PFSK-1 (cell line): ENCODE measurements around the gene HSD3B1.

Experiments used
- FOXP2 ChIP-seq: optimal IDR thresholded peaks from 2 replicates; pipeline ENCODE3; 2011; ENCODE audit warnings: borderline replicate concordance, control low read depth, inconsistent platforms; ENCODE audit not compliant: insufficient read depth; ENCODE audit errors: extremely low read length, extremely low read depth
- POLR2AphosphoS5 ChIP-seq: IDR thresholded peaks from 2 replicates; pipeline ENCODE4 v1.6.1; 2012; ENCODE audit warnings: low read depth, mild to moderate bottlenecking, control low read depth, low read length, moderate library complexity
- SIN3A ChIP-seq: IDR thresholded peaks from 2 replicates; pipeline ENCODE4 v1.6.1; 2012; ENCODE audit warnings: mild to moderate bottlenecking, low read length, moderate library complexity, borderline replicate concordance; ENCODE audit not compliant: insufficient read depth
- TAF1 ChIP-seq: IDR thresholded peaks from 2 replicates; pipeline ENCODE4 v1.6.1; 2012; ENCODE audit warnings: low read length, control low read depth, borderline replicate concordance; ENCODE audit not compliant: insufficient read depth
- TF ChIP-seq, protein P1 (sequence below), 2 experiments: IDR thresholded peaks; 2 replicates each; pipeline versions ENCODE4 v1.6.1 to v1.8.0; 2011 to 2012; ENCODE audit warnings: low read depth in 2 of 2, low read length in 2 of 2, control low read depth in 1 of 2, inconsistent platforms in 1 of 2, mild to moderate bottlenecking in 1 of 2, moderate library complexity in 1 of 2; ENCODE audit not compliant: insufficient read depth in 1 of 2

DNA sequence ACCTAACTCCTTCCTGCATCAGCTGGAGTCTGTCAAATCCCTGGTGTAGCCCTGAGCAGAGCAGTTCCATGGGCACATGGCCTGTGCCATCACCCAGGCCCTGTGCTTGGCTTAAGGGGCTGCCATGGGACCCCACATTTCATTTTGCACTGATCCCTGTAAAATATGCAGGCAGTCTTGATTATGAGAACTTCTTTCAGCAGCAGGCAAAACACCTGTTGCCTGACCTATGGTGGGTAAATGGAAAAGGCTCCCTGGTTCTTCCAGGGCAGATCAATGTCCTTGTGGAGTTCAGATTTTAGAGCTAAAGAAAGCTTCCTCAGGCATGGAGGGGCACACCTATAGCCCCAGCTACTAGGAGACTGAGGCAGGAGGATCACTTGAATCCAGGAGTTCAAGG lies 44.2 kb downstream of the HSD3B1 start:
- TF ChIP-seq POLR2AphosphoS5 (no peak), TAF1 (no peak), SIN3A (no peak), FOXP2 (no peak)
- TF ChIP-seq, protein P1, sequence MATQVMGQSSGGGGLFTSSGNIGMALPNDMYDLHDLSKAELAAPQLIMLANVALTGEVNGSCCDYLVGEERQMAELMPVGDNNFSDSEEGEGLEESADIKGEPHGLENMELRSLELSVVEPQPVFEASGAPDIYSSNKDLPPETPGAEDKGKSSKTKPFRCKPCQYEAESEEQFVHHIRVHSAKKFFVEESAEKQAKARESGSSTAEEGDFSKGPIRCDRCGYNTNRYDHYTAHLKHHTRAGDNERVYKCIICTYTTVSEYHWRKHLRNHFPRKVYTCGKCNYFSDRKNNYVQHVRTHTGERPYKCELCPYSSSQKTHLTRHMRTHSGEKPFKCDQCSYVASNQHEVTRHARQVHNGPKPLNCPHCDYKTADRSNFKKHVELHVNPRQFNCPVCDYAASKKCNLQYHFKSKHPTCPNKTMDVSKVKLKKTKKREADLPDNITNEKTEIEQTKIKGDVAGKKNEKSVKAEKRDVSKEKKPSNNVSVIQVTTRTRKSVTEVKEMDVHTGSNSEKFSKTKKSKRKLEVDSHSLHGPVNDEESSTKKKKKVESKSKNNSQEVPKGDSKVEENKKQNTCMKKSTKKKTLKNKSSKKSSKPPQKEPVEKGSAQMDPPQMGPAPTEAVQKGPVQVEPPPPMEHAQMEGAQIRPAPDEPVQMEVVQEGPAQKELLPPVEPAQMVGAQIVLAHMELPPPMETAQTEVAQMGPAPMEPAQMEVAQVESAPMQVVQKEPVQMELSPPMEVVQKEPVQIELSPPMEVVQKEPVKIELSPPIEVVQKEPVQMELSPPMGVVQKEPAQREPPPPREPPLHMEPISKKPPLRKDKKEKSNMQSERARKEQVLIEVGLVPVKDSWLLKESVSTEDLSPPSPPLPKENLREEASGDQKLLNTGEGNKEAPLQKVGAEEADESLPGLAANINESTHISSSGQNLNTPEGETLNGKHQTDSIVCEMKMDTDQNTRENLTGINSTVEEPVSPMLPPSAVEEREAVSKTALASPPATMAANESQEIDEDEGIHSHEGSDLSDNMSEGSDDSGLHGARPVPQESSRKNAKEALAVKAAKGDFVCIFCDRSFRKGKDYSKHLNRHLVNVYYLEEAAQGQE (IDR thresholded peaks at IDR 0.05; ENCODE audit: insufficient read depth in 1 of 2, low read depth in 2 of 2, low read length in 2 of 2): no peak
